Measurements from ENCODE around the gene MRPL3. TPM values are rescaled to one million over a fixed set of nuclear protein-coding genes. Genes with fewer than 3 reads are reported as not detected.

Gene MRPL3
- total RNA-seq: 100 to 1,000 TPM; 106 to 133 TPM

GRCh38 chr3:131502530-131503319, at the start of gene MRPL3:
Gene MRPL3 (minus strand): TSS chr3:131502971. CDS start chr3:131502821, 150 bp downstream.
- peak within 1 kb of the TSS; percentile 98 to 99 for H3K27ac Mint-ChIP-seq
- H3K4me1 Mint-ChIP-seq (ENCODE audit: low read depth in 2 of 2): peaks cover 26 to 32% of the 10 kb centered on the region in 2 donors
- ATAC-seq: peak; percentile 97
- H3K4me3 Mint-ChIP-seq: peak within 1 kb of the TSS; percentile 100
- H3K9me3 Mint-ChIP-seq: no peaks in the 10 kb centered on the region
- H3K36me3 Mint-ChIP-seq: peaks cover 17% of the 10 kb centered on the region
- DNase-seq (ENCODE audit: low spot score): peak; percentile 93
- peaks cover 0 to 3% of the 10 kb centered on the region in 2 donors for H3K27me3 Mint-ChIP-seq

DNA sequence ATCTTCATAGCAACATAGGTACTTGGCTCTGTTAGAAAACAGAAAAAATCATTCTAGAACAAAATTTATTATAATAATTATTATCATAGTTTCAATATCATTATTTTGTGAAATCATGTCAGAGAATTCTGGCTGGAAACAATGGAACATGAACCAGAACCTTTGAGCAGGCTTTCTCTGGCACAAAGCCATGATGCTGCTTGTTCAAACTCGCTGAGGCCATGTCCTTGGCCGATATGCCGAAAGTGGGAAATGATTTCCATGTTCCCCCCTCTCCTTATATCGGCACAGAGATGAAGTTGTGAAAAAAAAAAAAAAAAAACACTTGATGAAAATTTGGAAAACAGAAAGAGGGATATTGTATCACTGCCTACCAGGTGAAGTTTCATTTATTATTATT, 49.0 kb upstream of the MRPL3 start:
- no peaks in the 10 kb centered on the region for H3K9me3 Mint-ChIP-seq
- peaks cover 23 to 37% of the 10 kb centered on the region in 2 donors for H3K27me3 Mint-ChIP-seq
- no peak overlapping the region for H3K4me3 Mint-ChIP-seq
- H3K27ac Mint-ChIP-seq: no peak overlapping the region
- no peaks in the 10 kb centered on the region for H3K36me3 Mint-ChIP-seq
- H3K4me1 Mint-ChIP-seq (ENCODE audit: low read depth in 2 of 2): no peaks in the 10 kb centered on the region
- ATAC-seq (no peak), DNase-seq (ENCODE audit: low spot score) (no peak)

GRCh38 chr3:131550562-131551465, 48.0 kb upstream of the MRPL3 start:
- Mint-ChIP-seq H3K4me3 (no peak overlapping the region), H3K27me3 (peaks cover 22 to 37% of the 10 kb centered on the region in 2 donors), H3K4me1 (ENCODE audit: low read depth in 2 of 2) (no peaks in the 10 kb centered on the region), H3K27ac (no peak overlapping the region), H3K36me3 (no peaks in the 10 kb centered on the region), H3K9me3 (no peaks in the 10 kb centered on the region)
- DNase-seq (ENCODE audit: low spot score) (no peak), ATAC-seq (no peak)

GRCh38 chr3:131549340-131549739, 46.6 kb upstream of the MRPL3 start:
- H3K36me3 Mint-ChIP-seq: no peaks in the 10 kb centered on the region
- H3K27me3 Mint-ChIP-seq: peaks cover 25 to 42% of the 10 kb centered on the region in 2 donors
- DNase-seq (ENCODE audit: low spot score) (no peak), ATAC-seq (no peak)
- no peak overlapping the region for H3K27ac Mint-ChIP-seq
- no peak overlapping the region for H3K4me3 Mint-ChIP-seq
- H3K4me1 Mint-ChIP-seq (ENCODE audit: low read depth in 2 of 2): no peaks in the 10 kb centered on the region
- no peaks in the 10 kb centered on the region for H3K9me3 Mint-ChIP-seq

DNA sequence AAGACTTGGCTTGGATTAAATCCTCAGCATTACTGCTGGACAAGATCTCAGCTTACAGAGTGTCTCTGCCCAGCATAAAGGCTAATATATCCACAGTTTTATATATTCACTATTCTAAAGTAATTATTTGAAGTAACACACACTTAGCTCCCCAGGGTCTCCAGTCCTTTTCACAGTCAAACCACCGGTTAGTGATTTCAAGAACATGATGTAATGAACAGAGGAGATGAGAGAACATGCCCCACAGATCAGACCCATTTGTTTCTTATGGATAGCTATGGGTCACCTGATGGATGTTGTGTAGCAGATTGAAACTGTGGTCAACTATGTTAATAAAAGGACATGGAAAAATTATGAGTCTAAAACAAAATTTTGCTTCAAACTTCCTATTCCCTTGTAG, 44.8 kb upstream of the MRPL3 start:
- peaks cover 25 to 41% of the 10 kb centered on the region in 2 donors for H3K27me3 Mint-ChIP-seq
- no peak overlapping the region for H3K4me3 Mint-ChIP-seq
- no peak for DNase-seq (ENCODE audit: low spot score)
- H3K4me1 Mint-ChIP-seq (ENCODE audit: low read depth in 2 of 2): no peaks in the 10 kb centered on the region
- H3K9me3 Mint-ChIP-seq: no peaks in the 10 kb centered on the region
- no peak for ATAC-seq
- H3K36me3 Mint-ChIP-seq: no peaks in the 10 kb centered on the region
- no peak overlapping the region for H3K27ac Mint-ChIP-seq

GRCh38 chr3:131546441-131546840, 43.7 kb upstream of the MRPL3 start:
- Mint-ChIP-seq H3K27ac (no peak overlapping the region), H3K4me3 (no peak overlapping the region), H3K36me3 (no peaks in the 10 kb centered on the region), H3K9me3 (no peaks in the 10 kb centered on the region), H3K4me1 (ENCODE audit: low read depth in 2 of 2) (no peaks in the 10 kb centered on the region), H3K27me3 (peaks cover 25 to 41% of the 10 kb centered on the region in 2 donors)
- DNase-seq (ENCODE audit: low spot score): no peak
- no peak for ATAC-seq

GRCh38 chr3:131544557-131544956, 41.8 kb upstream of the MRPL3 start:
- ATAC-seq (no peak), DNase-seq (ENCODE audit: low spot score) (no peak)
- Mint-ChIP-seq H3K4me3 (no peak overlapping the region), H3K27ac (no peak overlapping the region), H3K27me3 (peaks cover 31 to 41% of the 10 kb centered on the region in 2 donors), H3K9me3 (no peaks in the 10 kb centered on the region), H3K4me1 (ENCODE audit: low read depth in 2 of 2) (no peaks in the 10 kb centered on the region), H3K36me3 (no peaks in the 10 kb centered on the region)

- H3K27ac Mint-ChIP-seq: no peak overlapping the region
- no peaks in the 10 kb centered on the region for H3K36me3 Mint-ChIP-seq
- no peaks in the 10 kb centered on the region for H3K4me1 Mint-ChIP-seq (ENCODE audit: low read depth in 2 of 2)
- no peaks in the 10 kb centered on the region for H3K9me3 Mint-ChIP-seq
- ATAC-seq: no peak
- H3K27me3 Mint-ChIP-seq: peaks cover 32 to 45% of the 10 kb centered on the region in 2 donors
- no peak for DNase-seq (ENCODE audit: low spot score)
- no peak overlapping the region for H3K4me3 Mint-ChIP-seq
These were observed 40.9 kb upstream of the MRPL3 start for GRCh38 chr3:131543714-131544113.

GRCh38 chr3:131541288-131541687, 38.5 kb upstream of the MRPL3 start:
- H3K27ac Mint-ChIP-seq: no peak overlapping the region
- no peak for ATAC-seq

GRCh38 chr3:131540821-131541220, 38.0 kb upstream of the MRPL3 start:
- no peak for DNase-seq (ENCODE audit: low spot score)
- Mint-ChIP-seq H3K27ac (no peak overlapping the region), H3K9me3 (no peaks in the 10 kb centered on the region), H3K27me3 (peaks cover 29 to 45% of the 10 kb centered on the region in 2 donors), H3K4me1 (ENCODE audit: low read depth in 2 of 2) (no peaks in the 10 kb centered on the region), H3K4me3 (no peak overlapping the region), H3K36me3 (no peaks in the 10 kb centered on the region)
- no peak for ATAC-seq

More at GRCh38 chr3:131541288-131541687, 38.5 kb upstream of the MRPL3 start:
- Mint-ChIP-seq H3K9me3 (no peaks in the 10 kb centered on the region), H3K36me3 (no peaks in the 10 kb centered on the region), H3K4me3 (no peak overlapping the region), H3K4me1 (ENCODE audit: low read depth in 2 of 2) (no peaks in the 10 kb centered on the region), H3K27me3 (peaks cover 25 to 41% of the 10 kb centered on the region in 2 donors)
- no peak for DNase-seq (ENCODE audit: low spot score)

- Mint-ChIP-seq H3K4me1 (ENCODE audit: low read depth in 2 of 2) (no peaks in the 10 kb centered on the region), H3K4me3 (no peak overlapping the region)
- ATAC-seq: no peak
These were observed 37.4 kb upstream of the MRPL3 start for GRCh38 chr3:131540143-131540542.

DNA sequence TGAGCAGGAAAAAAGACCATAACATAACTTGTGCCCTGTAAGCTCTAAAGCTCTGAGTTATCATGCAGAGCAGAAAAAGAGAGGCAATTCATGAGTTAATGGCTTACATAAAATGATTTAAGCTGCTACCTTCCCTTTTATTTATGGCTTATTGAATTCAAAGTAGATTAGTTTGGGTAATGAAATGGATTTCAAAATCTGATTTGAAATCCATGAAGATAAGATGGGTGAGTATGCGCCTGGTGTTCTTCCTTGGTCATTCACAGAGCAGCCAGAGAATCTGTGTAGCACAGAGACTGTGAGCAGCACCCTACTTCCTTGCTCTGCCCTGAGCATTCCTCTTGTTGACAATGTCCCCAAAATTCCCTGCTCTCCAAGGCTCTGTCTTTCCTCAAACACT, 36.2 kb upstream of the MRPL3 start:
- Mint-ChIP-seq H3K9me3 (no peaks in the 10 kb centered on the region), H3K4me3 (no peak overlapping the region), H3K27me3 (peaks cover 26 to 50% of the 10 kb centered on the region in 2 donors), H3K36me3 (no peaks in the 10 kb centered on the region), H3K4me1 (ENCODE audit: low read depth in 2 of 2) (no peaks in the 10 kb centered on the region), H3K27ac (no peak overlapping the region)
- ATAC-seq (no peak), DNase-seq (ENCODE audit: low spot score) (no peak)

More at GRCh38 chr3:131540143-131540542, 37.4 kb upstream of the MRPL3 start:
- Mint-ChIP-seq H3K27me3 (peaks cover 32 to 50% of the 10 kb centered on the region in 2 donors), H3K27ac (no peak overlapping the region), H3K36me3 (no peaks in the 10 kb centered on the region), H3K9me3 (no peaks in the 10 kb centered on the region)
- DNase-seq (ENCODE audit: low spot score): no peak

GRCh38 chr3:131537531-131537930, 34.8 kb upstream of the MRPL3 start:
- ATAC-seq: no peak
- Mint-ChIP-seq H3K27me3 (peaks cover 27 to 54% of the 10 kb centered on the region in 2 donors), H3K4me3 (no peak overlapping the region), H3K36me3 (no peaks in the 10 kb centered on the region), H3K9me3 (peaks cover under 1% of the 10 kb centered on the region), H3K27ac (no peak overlapping the region), H3K4me1 (ENCODE audit: low read depth in 2 of 2) (no peaks in the 10 kb centered on the region)
- no peak for DNase-seq (ENCODE audit: low spot score)

GRCh38 chr3:131535596-131535995, 32.8 kb upstream of the MRPL3 start:
- H3K4me3 Mint-ChIP-seq: no peak overlapping the region
- H3K4me1 Mint-ChIP-seq (ENCODE audit: low read depth in 2 of 2): no peaks in the 10 kb centered on the region
- peaks cover 33 to 53% of the 10 kb centered on the region in 2 donors for H3K27me3 Mint-ChIP-seq
- H3K27ac Mint-ChIP-seq: no peak overlapping the region
- peaks cover 2% of the 10 kb centered on the region for H3K9me3 Mint-ChIP-seq
- DNase-seq (ENCODE audit: low spot score) (no peak), ATAC-seq (no peak)
- no peaks in the 10 kb centered on the region for H3K36me3 Mint-ChIP-seq
